Esophagus muscularis mucosa (tissue), 4 donors: Measurements from ENCODE around the gene CDH22. TPM values are rescaled to one million over a fixed set of nuclear protein-coding genes. Genes with fewer than 3 reads are reported as not detected.

ENCODE experiments used
- DNase-seq: peaks from one replicate; pipeline ENCODE4 v3.0.0-alpha.2; 2017; ENCODE audit errors: extremely low spot score
- H3K27ac ChIP-seq, 4 donors: fragments of 200-600 bp; sonication (generic); replicated peaks in 1 of 4; 1 replicate in 3 of 4; 2 replicates in 1 of 4; pipeline ENCODE4 v1.5.1; 2016 to 2019; ENCODE audit warnings: mild to moderate bottlenecking in 1 of 4
- H3K27me3 ChIP-seq, 4 donors: fragments of 200-600 bp; sonication (generic); one replicate each; pipeline versions ENCODE4 v1.5.1 to v1.6.0; 2016 to 2019
- H3K36me3 ChIP-seq, 4 donors: fragments of 200-600 bp; sonication (generic); one replicate each; pipeline ENCODE4 v1.5.1; 2016 to 2019
- H3K4me1 ChIP-seq, 4 donors: fragments of 200-600 bp; sonication (generic); one replicate each; pipeline ENCODE4 v1.5.1; 2016 to 2019
- H3K4me3 ChIP-seq, 4 donors: fragments of 200-600 bp; sonication (generic); 1 replicate in 2 of 4; 2 replicates in 2 of 4; pipeline ENCODE4 v1.5.1; 2016 to 2019; ENCODE audit warnings: mild to moderate bottlenecking in 4 of 4, moderate library complexity in 1 of 4
- H3K9me3 ChIP-seq, 4 donors: fragments of 200-600 bp; sonication (generic); 1 replicate in 3 of 4; 2 replicates in 1 of 4; pipeline ENCODE4 v1.5.1; 2016 to 2019
- CTCF ChIP-seq, 3 experiments: fragments of 200-600 bp in 2 of 3; fragments of 450-650 bp in 1 of 3; sonication (generic) in 2 of 3; IDR thresholded peaks; one replicate each; pipeline ENCODE4 v1.5.1; 2017 to 2019; ENCODE audit warnings: antibody characterized with exemption in 3 of 3, mild to moderate bottlenecking in 2 of 3, moderate library complexity in 1 of 3
- EP300 ChIP-seq: sonication (generic); formaldehyde crosslinking; IDR thresholded peaks from one replicate; pipeline ENCODE4 v1.6.1; 2017; ENCODE audit warnings: antibody characterized with exemption
- POLR2A ChIP-seq: fragments of 450-650 bp; IDR thresholded peaks from one replicate; pipeline ENCODE4 v1.6.1; 2017; ENCODE audit warnings: antibody characterized with exemption, moderate library complexity, mild to moderate bottlenecking, low read depth
- POLR2AphosphoS5 ChIP-seq, 2 donors: sonication (generic); formaldehyde crosslinking; IDR thresholded peaks; one replicate each; pipeline ENCODE4 v1.6.1; 2017; ENCODE audit warnings: antibody characterized with exemption in 2 of 2
- WGBS: methylation state at CpG from one replicate; pipeline ENCODE4 v1.1.5; 2018; 5-methylcytosine and 5-hydroxymethylcytosine counted together
- intact Hi-C: fragments of 100-400 bp; cut with DNase I; formaldehyde crosslinking; loops from one replicate; pipeline ENCODE4 v1.15.1; 2023
- total RNA-seq, 4 donors: library from RNA; depleted of rRNA; stranded (reverse); fragments of >200 nt; gene quantifications; one replicate each; pipeline versions ENCODE4 v1.1.0 to v1.2.1, GENCODE V29; 2016

The CDH22 gene
- total RNA-seq, 4 donors from 2014 or later: 0.17 to 0.69 (median 0.42) TPM; not detected in 1

GRCh38 chr20:46261456-46262253, 46.6 kb downstream of the CDH22 start:
- H3K4me3 ChIP-seq: no peak overlapping the region
- intact Hi-C loops: no loop called here
- no peaks in the 10 kb centered on the region for H3K9me3 ChIP-seq
- peaks cover 0 to 90% (median 6%) of the 10 kb centered on the region in 4 donors for H3K27me3 ChIP-seq
- WGBS: 65% methylated on average over 12 of the region's 12 CpGs
- H3K4me1 ChIP-seq: no peaks in the 10 kb centered on the region
- no peaks in the 10 kb centered on the region for H3K36me3 ChIP-seq
- no peak overlapping the region for H3K27ac ChIP-seq
- DNase-seq: no peak
- no peak for TF ChIP-seq POLR2AphosphoS5 (IDR thresholded peaks at IDR 0.05)
- no peak for TF ChIP-seq POLR2A
- no peak for TF ChIP-seq CTCF (IDR thresholded peaks at IDR 0.05)
- TF ChIP-seq EP300: no peak

- no peak for DNase-seq
- no peaks in the 10 kb centered on the region for H3K36me3 ChIP-seq
- H3K4me1 ChIP-seq: no peaks in the 10 kb centered on the region
- no peak overlapping the region for H3K27ac ChIP-seq
- 58% methylated on average over 1 of the region's 1 CpG for WGBS
- H3K4me3 ChIP-seq: no peak overlapping the region
- intact Hi-C loops: no loop called here
- peaks cover 0 to 92% (median 6%) of the 10 kb centered on the region in 4 donors for H3K27me3 ChIP-seq
- no peak for TF ChIP-seq POLR2AphosphoS5 (IDR thresholded peaks at IDR 0.05)
- H3K9me3 ChIP-seq: no peaks in the 10 kb centered on the region
These were observed 47.3 kb downstream of the CDH22 start for GRCh38 chr20:46260936-46261454.

GRCh38 chr20:46260480-46260879, 47.8 kb downstream of the CDH22 start:
- H3K4me1 ChIP-seq: peaks cover 0 to 4% (median 0%) of the 10 kb centered on the region in 4 donors
- no peak overlapping the region for H3K4me3 ChIP-seq
- no peaks in the 10 kb centered on the region for H3K36me3 ChIP-seq
- peaks cover 0 to 92% (median 6%) of the 10 kb centered on the region in 4 donors for H3K27me3 ChIP-seq
- no peak for DNase-seq
- intact Hi-C loops: no loop called here
- no peak for TF ChIP-seq POLR2AphosphoS5 (IDR thresholded peaks at IDR 0.05)
- TF ChIP-seq POLR2A: no peak
- TF ChIP-seq CTCF (IDR thresholded peaks at IDR 0.05): no peak
- TF ChIP-seq EP300: no peak
- H3K27ac ChIP-seq: no peak overlapping the region
- H3K9me3 ChIP-seq: no peaks in the 10 kb centered on the region
- 55% methylated on average over 3 of the region's 3 CpGs for WGBS

GRCh38 chr20:46259260-46259859, 48.9 kb downstream of the CDH22 start:
- Histone ChIP-seq H3K27me3 (peaks cover 0 to 91% (median 9%) of the 10 kb centered on the region in 4 donors), H3K4me1 (peaks cover 0 to 4% (median 0%) of the 10 kb centered on the region in 4 donors), H3K27ac (no peak overlapping the region), H3K4me3 (no peak overlapping the region), H3K36me3 (no peaks in the 10 kb centered on the region), H3K9me3 (no peaks in the 10 kb centered on the region)
- TF ChIP-seq CTCF (IDR thresholded peaks at IDR 0.05): no peak
- no peak for TF ChIP-seq POLR2A
- no peak for TF ChIP-seq POLR2AphosphoS5 (IDR thresholded peaks at IDR 0.05)
- TF ChIP-seq EP300: no peak
- WGBS: 96% methylated on average over 1 of the region's 1 CpG
- intact Hi-C loops: no loop called here
- DNase-seq: no peak

- peaks cover 0 to 95% (median 9%) of the 10 kb centered on the region in 4 donors for H3K27me3 ChIP-seq
- no peak for DNase-seq
These were observed 50.4 kb downstream of the CDH22 start for GRCh38 chr20:46257887-46258286.

More at GRCh38 chr20:46257887-46258286, 50.4 kb downstream of the CDH22 start:
- H3K4me3 ChIP-seq: no peak overlapping the region
- no peaks in the 10 kb centered on the region for H3K36me3 ChIP-seq
- H3K27ac ChIP-seq: no peak overlapping the region
- intact Hi-C loops: no loop called here
- no peaks in the 10 kb centered on the region for H3K9me3 ChIP-seq
- 76% methylated on average over 4 of the region's 4 CpGs for WGBS
- H3K4me1 ChIP-seq: peaks cover 0 to 4% (median 0%) of the 10 kb centered on the region in 4 donors
- TF ChIP-seq CTCF (IDR thresholded peaks at IDR 0.05): no peak
- TF ChIP-seq EP300: no peak
- no peak for TF ChIP-seq POLR2AphosphoS5 (IDR thresholded peaks at IDR 0.05)
- no peak for TF ChIP-seq POLR2A
